ENCODE measurements around the gene TAMALIN. TPM values are rescaled to one million over a fixed set of nuclear protein-coding genes. Genes with fewer than 3 reads are reported as not detected.

The TAMALIN gene
- total RNA-seq, 2 experiments from 2014 or later: 26.0 to 26.4 TPM

DNA sequence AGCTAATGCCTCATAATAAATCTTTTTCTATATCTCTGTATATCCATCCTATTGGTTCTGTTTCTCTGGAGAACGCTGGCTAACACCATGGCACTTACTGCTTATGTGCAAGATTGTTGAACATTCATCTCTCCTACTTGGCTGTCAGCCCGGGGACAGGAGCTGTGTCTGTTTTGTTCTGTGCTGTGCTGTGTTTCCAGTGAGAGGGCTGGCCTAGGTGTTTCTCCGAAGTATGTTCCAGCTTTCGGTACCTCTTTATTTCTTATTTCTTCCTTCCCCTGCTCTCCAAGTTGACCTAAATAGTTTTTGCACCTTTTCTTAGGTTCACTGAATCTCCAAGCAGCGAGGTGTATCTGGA is 25.7 kb downstream of the TAMALIN start:
- Mint-ChIP-seq H3K36me3 (ENCODE audit: low read depth) (no peaks in the 10 kb centered on the region), H3K27ac (peak overlapping the region; percentile 84), H3K9me3 (no peaks in the 10 kb centered on the region), H3K4me3 (peak overlapping the region; percentile 75), H3K4me1 (ENCODE audit: low read depth) (peaks cover 41% of the 10 kb centered on the region), H3K27me3 (no peaks in the 10 kb centered on the region)
- DNase-seq (no peak), ATAC-seq (no peak)
- TF ChIP-seq, protein P1, sequence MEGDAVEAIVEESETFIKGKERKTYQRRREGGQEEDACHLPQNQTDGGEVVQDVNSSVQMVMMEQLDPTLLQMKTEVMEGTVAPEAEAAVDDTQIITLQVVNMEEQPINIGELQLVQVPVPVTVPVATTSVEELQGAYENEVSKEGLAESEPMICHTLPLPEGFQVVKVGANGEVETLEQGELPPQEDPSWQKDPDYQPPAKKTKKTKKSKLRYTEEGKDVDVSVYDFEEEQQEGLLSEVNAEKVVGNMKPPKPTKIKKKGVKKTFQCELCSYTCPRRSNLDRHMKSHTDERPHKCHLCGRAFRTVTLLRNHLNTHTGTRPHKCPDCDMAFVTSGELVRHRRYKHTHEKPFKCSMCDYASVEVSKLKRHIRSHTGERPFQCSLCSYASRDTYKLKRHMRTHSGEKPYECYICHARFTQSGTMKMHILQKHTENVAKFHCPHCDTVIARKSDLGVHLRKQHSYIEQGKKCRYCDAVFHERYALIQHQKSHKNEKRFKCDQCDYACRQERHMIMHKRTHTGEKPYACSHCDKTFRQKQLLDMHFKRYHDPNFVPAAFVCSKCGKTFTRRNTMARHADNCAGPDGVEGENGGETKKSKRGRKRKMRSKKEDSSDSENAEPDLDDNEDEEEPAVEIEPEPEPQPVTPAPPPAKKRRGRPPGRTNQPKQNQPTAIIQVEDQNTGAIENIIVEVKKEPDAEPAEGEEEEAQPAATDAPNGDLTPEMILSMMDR (IDR thresholded peaks at IDR 0.05): no peak
- POLR2A ChIA-PET: interaction anchor here (1.0 to 4.2 kb wide), 10 partner anchors 9 to 48 kb away, joined by 3 to 26 read pairs (median 5); partner anchors contain the start of genes ATG101, NR4A1 and TAMALIN
- intact Hi-C loops (cut with micrococcal nuclease): no loop called here
- CTCF ChIA-PET: interaction anchor here (0.7 to 19.6 kb wide), 11 partner anchors 9 to 611 kb away, joined by 3 to 602 read pairs (median 9); partner anchors contain the start of genes ATG101, NR4A1 and SMIM41

DNA sequence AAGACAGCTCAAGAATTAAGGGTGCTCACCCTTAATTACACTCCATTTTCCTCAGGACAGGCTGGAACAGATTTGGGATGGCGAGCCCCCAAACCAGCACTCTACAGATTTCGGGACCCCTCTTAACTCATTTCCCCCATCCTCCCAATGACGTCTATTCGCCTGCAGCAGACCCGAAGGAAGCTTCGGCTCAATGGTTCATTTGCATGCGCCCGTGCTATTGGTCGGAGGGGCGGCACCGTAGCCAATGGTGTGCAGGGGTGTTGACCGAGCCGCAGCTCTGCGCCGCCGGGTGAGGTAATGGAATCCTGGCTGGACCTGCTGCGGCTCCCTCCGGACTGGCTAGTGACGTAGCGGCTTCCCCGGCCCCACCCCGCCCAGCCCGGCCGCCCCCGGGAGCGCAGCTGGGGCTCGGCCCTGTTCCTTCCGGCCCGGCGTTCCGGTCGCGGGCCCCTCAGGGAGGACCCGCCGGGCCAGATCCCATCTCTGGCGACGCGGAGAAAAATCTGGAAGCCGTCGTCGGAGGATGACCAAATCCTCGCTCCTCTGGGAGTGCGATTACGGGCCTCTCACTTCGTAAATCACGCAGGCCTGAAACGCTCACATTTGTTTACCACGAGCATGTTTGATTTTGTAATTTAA is 26.2 kb downstream of the TAMALIN start:
- ChIA-PET CTCF (interaction anchor here (0.7 to 19.6 kb wide), 11 partner anchors 9 to 612 kb away, joined by 3 to 602 read pairs (median 9); partner anchors contain the start of genes ATG101, NR4A1 and SMIM41), POLR2A (interaction anchor here (1.1 to 4.2 kb wide), 10 partner anchors 12 to 61 kb away, joined by 3 to 26 read pairs (median 5); partner anchors contain the start of genes ATG101, NR4A1 and TAMALIN)
- TF ChIP-seq, protein P1 (IDR thresholded peaks at IDR 0.05): no peak
- Mint-ChIP-seq H3K4me3 (peak overlapping the region; percentile 75), H3K36me3 (ENCODE audit: low read depth) (peaks cover 1% of the 10 kb centered on the region), H3K9me3 (no peaks in the 10 kb centered on the region), H3K4me1 (ENCODE audit: low read depth) (peaks cover 41% of the 10 kb centered on the region), H3K27ac (peak overlapping the region; percentile 88), H3K27me3 (no peaks in the 10 kb centered on the region)
- intact Hi-C loops (cut with micrococcal nuclease): no loop called here
- ATAC-seq (peak; percentile 93), DNase-seq (peak; percentile 96)

DNA sequence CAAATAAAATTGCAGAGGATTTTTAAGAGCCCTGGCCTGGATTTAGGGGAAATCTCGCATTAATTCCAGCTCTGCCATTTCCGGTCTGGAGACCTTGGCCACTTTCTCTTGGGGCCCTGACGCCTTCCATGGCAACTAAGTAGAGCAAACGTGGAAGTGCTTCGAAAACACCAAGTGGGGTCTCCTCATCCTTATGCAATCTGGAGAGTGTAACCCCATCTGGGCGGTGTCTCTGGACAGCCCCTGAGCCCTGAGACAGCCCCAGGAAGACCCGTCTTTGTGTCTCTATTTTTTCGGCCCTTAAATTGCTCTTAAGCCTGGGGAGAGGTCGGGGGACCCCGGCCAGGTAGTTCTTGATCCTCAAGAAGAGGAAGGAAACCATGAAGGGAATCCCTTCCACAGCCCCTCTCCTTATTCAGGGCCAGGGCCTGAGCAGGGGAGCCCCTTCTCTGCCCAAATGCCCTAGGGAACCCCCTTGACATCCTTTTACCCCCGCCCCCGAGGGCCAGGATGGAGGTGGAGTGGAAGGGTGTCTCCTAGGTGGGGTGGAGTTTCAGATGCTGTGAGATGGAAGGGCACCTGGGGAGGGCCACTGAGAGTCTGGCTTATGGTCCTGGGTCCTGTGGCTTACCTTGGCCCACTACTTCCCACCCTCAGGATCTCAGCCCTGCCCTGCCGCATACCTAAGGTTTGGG is 26.8 kb downstream of the TAMALIN start:
- Mint-ChIP-seq H3K4me1 (ENCODE audit: low read depth) (peaks cover 46% of the 10 kb centered on the region), H3K36me3 (ENCODE audit: low read depth) (peaks cover 6% of the 10 kb centered on the region), H3K4me3 (peak overlapping the region; percentile 75), H3K27me3 (no peaks in the 10 kb centered on the region), H3K9me3 (no peaks in the 10 kb centered on the region), H3K27ac (peak overlapping the region; percentile 88)
- CTCF ChIA-PET: interaction anchor here (0.7 to 19.6 kb wide), 8 partner anchors 8 to 107 kb away, joined by 3 to 602 read pairs (median 160); partner anchors contain the start of genes ATG101, NR4A1 and SMIM41
- ATAC-seq: no peak
- POLR2A ChIA-PET: interaction anchor here (1.1 to 4.2 kb wide), 9 partner anchors 8 to 62 kb away, joined by 3 to 26 read pairs (median 5); partner anchors contain the start of genes ATG101, NR4A1 and TAMALIN
- DNase-seq: no peak
- intact Hi-C loops (cut with micrococcal nuclease): no loop called here
- TF ChIP-seq, protein P1 (IDR thresholded peaks at IDR 0.05): no peak

DNA sequence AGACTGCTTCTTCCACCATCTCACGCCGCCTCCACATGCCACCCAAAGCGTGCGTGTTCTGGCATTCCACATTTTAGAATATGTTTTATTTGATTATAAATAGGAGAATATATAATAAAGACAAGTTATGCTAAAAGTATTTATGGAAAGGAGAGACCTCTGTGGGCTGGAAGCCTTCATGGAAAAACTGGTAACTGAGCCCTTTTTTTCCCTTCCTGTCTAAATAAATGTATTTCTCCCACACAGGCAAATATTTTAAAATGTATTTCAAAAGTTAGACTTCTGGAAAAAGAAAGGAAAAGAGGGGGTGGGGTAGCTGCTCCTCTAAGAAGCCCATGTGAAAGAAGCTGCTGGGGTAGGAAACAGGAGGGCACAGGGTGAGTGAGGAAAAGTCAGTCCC is 28.4 kb downstream of the TAMALIN start:
- Mint-ChIP-seq H3K4me1 (ENCODE audit: low read depth) (peaks cover 61% of the 10 kb centered on the region), H3K27ac (no peak overlapping the region), H3K36me3 (ENCODE audit: low read depth) (peaks cover 7% of the 10 kb centered on the region), H3K9me3 (no peaks in the 10 kb centered on the region), H3K27me3 (no peaks in the 10 kb centered on the region), H3K4me3 (no peak overlapping the region)
- ATAC-seq: no peak
- TF ChIP-seq, protein P1 (IDR thresholded peaks at IDR 0.05): no peak
- no peak for DNase-seq
- intact Hi-C loops (cut with micrococcal nuclease): no loop called here
- ChIA-PET POLR2A (interaction anchor here (2.2 kb wide), 1 partner anchor 10 kb away, joined by 6 read pairs; no protein-coding TSS in a partner anchor), CTCF (interaction anchor here (0.8 to 19.6 kb wide), 5 partner anchors 11 to 86 kb away, joined by 3 to 313 read pairs (median 3); no protein-coding TSS in a partner anchor)
